Neural progenitor cell (in vitro differentiated cells): Measurements from ENCODE around the gene ARHGAP8.

ENCODE experiments used
- EZH2 ChIP-seq: fragments of 200-600 bp; sonication (generic); IDR thresholded peaks from 2 replicates; pipeline ENCODE4 v1.6.1; 2017; ENCODE audit warnings: antibody characterized with exemption, mild to moderate bottlenecking, moderate library complexity
- TF ChIP-seq, protein P1 (sequence below): fragments of 200-600 bp; sonication (generic); IDR thresholded peaks from 2 replicates; pipeline ENCODE4 v1.5.1; 2017; ENCODE audit warnings: antibody characterized with exemption, mild to moderate bottlenecking

DNA sequence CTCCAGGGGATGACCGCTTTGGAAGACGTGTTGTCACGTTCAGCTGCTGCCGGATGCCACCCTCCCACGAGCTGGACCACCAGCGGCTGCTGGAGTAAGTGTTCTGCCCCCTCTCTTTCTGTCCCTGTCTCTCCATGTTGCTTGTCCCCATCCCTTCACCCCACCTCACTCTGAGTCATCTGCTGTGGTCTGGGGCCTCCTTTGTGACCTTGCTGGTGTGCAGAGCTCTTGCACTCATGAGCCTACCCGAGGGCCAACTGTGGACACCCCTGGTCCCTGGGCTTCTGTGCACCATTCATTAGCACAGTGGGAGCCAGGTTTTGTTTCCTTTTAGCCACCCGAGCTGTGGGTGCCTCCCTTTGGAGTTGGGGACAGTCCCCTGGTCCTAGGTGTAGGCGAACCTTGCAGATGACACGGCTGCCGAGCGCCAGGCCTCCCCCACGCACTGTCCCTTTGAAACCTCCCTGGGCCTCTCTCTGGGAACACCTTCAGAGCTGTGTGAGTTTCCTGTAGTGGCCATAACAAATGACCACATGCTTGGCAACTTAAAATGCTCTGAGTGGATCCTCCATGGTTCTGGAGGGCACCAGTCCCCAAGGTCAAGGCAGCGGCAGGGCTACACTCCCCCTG, 49.8 kb downstream of the ARHGAP8 start:
- TF ChIP-seq, protein P1, sequence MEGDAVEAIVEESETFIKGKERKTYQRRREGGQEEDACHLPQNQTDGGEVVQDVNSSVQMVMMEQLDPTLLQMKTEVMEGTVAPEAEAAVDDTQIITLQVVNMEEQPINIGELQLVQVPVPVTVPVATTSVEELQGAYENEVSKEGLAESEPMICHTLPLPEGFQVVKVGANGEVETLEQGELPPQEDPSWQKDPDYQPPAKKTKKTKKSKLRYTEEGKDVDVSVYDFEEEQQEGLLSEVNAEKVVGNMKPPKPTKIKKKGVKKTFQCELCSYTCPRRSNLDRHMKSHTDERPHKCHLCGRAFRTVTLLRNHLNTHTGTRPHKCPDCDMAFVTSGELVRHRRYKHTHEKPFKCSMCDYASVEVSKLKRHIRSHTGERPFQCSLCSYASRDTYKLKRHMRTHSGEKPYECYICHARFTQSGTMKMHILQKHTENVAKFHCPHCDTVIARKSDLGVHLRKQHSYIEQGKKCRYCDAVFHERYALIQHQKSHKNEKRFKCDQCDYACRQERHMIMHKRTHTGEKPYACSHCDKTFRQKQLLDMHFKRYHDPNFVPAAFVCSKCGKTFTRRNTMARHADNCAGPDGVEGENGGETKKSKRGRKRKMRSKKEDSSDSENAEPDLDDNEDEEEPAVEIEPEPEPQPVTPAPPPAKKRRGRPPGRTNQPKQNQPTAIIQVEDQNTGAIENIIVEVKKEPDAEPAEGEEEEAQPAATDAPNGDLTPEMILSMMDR, result no peak
- no peak for TF ChIP-seq EZH2
